Lower lobe of right lung (tissue), 2 donors: ENCODE results near the gene MCM9. TPM values are rescaled to one million over a fixed set of nuclear protein-coding genes. Genes with fewer than 3 reads are reported as not detected.

ENCODE experiments used
- ATAC-seq, 2 donors: fragments of 200-7000 bp; cut with Tn5 transposase; one replicate each; pipeline ENCODE4 v1.9.1; 2020 to 2022; ENCODE audit warnings: mild to moderate bottlenecking in 2 of 2, moderate library complexity in 2 of 2
- DNase-seq: peaks from one replicate; pipeline ENCODE4 v3.0.0-alpha.2; 2020
- H3K27ac ChIP-seq: fragments of 200-600 bp; one replicate; pipeline ENCODE4 v1.8.0; 2022
- H3K27me3 ChIP-seq: fragments of 200-600 bp; one replicate; pipeline ENCODE4 v1.8.0; 2022; ENCODE audit warnings: low read depth
- H3K36me3 ChIP-seq: fragments of 200-600 bp; one replicate; pipeline ENCODE4 v1.8.0; 2022; ENCODE audit warnings: mild to moderate bottlenecking
- H3K4me1 ChIP-seq: fragments of 200-600 bp; one replicate; pipeline ENCODE4 v1.8.0; 2022
- H3K4me3 ChIP-seq: fragments of 200-600 bp; one replicate; pipeline ENCODE4 v1.8.0; 2022; ENCODE audit warnings: mild to moderate bottlenecking
- H3K9me3 ChIP-seq: fragments of 200-600 bp; one replicate; pipeline ENCODE4 v1.8.0; 2022
- intact Hi-C: fragments of 100-400 bp; cut with DNase I; formaldehyde crosslinking; loops from one replicate; pipeline ENCODE4 v1.11.0; 2022
- total RNA-seq: library from RNA; stranded (reverse); fragmentation: NEBNext Ultra II Directional; extraction: Animal tissue kit (Norgen Biotek cat#: 25700); gene quantifications from one replicate; pipeline ENCODE4 v1.2.1, GENCODE V29; 2021
- TF ChIP-seq, protein P1 (sequence below): fragments of 200-600 bp; IDR thresholded peaks from one replicate; pipeline ENCODE4 v1.8.0; 2022; ENCODE audit warnings: antibody characterized with exemption, mild to moderate bottlenecking
- donor health status: DM: no; HTN: yes; CAD: no; lungs with severe emphysema.

Gene MCM9
- total RNA-seq, 1 donor from 2014 or later = 23.6 TPM

DNA sequence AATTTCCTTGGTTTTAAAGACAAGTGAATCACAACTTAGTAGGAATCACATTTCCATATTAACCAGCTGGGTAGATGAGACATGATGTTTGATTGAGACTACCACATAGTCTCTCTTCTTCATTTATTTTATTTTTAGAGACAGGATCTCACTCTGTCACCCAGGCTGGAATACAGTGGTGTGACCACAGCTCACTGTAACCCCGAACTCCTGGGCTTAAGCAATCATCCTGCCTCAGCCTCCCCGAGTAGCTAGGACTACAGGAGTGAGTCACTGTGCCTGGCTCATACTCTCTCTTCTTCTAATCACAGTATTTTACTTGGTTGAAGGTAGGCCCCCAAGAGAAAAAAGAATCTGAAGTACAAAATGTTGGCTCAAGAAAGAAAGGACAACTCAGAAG is 121.2 kb downstream of the MCM9 start:
- Histone ChIP-seq H3K4me1 (peaks cover 11% of the 10 kb centered on the region), H3K4me3 (no peak overlapping the region), H3K27ac (no peak overlapping the region), H3K36me3 (peaks cover 27% of the 10 kb centered on the region), H3K27me3 (no peaks in the 10 kb centered on the region), H3K9me3 (no peaks in the 10 kb centered on the region)
- DNase-seq (no peak), ATAC-seq (no peak)
- TF ChIP-seq, protein P1, sequence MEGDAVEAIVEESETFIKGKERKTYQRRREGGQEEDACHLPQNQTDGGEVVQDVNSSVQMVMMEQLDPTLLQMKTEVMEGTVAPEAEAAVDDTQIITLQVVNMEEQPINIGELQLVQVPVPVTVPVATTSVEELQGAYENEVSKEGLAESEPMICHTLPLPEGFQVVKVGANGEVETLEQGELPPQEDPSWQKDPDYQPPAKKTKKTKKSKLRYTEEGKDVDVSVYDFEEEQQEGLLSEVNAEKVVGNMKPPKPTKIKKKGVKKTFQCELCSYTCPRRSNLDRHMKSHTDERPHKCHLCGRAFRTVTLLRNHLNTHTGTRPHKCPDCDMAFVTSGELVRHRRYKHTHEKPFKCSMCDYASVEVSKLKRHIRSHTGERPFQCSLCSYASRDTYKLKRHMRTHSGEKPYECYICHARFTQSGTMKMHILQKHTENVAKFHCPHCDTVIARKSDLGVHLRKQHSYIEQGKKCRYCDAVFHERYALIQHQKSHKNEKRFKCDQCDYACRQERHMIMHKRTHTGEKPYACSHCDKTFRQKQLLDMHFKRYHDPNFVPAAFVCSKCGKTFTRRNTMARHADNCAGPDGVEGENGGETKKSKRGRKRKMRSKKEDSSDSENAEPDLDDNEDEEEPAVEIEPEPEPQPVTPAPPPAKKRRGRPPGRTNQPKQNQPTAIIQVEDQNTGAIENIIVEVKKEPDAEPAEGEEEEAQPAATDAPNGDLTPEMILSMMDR = no peak
- intact Hi-C loops = no loop called here

DNA sequence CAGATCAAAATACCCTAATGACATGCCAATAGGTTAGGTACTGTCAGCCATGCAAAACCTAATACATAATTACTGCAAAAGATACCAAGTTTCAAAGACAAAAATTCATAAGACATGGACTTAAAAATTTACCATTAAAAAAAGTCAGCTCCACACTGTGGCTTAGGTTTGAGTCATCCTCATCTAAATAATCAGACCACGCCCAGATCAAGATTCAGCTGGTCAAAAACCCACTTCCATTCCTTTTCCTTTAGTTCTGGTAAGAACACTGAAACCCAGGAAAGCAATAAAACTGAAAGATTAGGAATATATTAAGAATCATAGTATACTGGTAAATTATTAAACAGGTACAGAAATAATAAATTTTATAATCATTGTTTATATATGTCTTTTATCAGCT is 122.0 kb downstream of the MCM9 start:
- H3K4me3 ChIP-seq = no peak overlapping the region
- peaks cover 27% of the 10 kb centered on the region for H3K36me3 ChIP-seq
- ATAC-seq (no peak), DNase-seq (no peak)
- intact Hi-C loops = no loop called here
- H3K27ac ChIP-seq = no peak overlapping the region
- no peaks in the 10 kb centered on the region for H3K27me3 ChIP-seq
- peaks cover 11% of the 10 kb centered on the region for H3K4me1 ChIP-seq
- TF ChIP-seq, protein P1 = no peak
- H3K9me3 ChIP-seq = no peaks in the 10 kb centered on the region

DNA sequence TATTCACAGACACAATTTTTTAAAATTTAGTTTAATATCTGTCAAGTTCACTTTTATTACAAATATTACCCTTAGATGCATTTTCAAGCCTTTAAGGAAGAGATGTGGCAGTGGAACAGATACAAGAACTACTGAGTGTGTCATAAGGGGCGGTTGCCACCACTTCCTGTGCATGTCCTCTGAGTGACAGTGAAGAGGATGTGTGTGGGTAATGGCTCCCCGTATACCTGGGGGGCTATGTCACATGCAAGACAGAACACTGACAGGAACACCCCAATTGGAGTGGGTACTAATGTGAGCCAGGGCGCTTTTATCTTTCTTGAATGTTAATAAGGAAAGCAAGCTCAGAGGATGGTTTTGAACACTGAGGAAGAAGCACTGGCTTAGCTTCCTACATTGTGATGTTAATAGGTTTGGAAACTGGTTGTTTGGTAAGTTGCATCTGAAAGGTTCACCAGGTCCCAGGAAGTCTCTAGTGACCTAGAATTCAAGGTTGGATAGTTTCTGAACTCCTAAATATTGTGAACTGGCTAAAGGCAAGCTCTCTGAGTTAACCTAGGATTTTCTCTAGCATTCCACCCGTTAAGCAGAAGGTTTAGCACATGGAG is 124.4 kb downstream of the MCM9 start:
- ATAC-seq = peak; percentile 78 to 83
- no peak overlapping the region for H3K27ac ChIP-seq
- intact Hi-C loops = no loop called here

DNA sequence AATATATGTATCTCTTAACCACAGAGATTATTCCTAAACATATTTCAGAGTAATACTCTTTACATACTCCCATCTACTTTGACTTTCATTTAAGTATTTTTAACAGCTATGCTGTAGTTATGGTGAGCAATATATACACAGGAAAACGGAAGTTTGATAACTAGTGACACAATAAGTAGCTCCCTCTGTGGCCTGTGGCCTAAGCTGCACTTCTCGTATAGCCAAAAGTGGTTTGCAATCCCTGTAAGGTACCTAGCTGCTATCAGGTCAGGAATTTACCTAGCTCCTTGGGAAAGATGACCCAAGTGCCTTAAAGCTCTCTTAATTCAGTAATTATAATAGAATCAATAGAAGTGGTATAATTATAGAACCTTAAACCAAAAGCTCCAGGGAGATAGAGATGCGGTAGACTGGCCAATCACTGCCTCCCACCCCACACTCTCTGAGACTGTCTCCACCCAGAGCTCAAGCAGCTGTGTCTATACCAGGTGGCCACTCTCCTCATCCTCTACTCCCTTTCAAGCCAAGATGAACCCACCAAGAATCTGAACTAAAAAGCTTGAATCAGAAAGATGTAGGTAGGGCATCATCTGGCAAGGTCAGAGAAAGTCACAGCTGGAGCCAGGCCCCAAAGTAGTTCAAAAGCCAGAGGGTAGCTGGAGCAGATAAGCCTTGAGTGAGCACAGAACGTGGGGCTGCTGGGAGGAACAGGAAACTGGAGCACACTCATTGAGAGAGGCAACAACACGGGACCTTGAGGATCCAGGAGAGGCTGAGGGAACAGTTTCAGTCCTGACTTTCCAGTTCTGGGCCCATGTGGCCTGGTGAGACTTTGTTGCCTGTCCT is 125.9 kb downstream of the MCM9 start:
- Histone ChIP-seq H3K4me1 (peaks cover 11% of the 10 kb centered on the region), H3K27ac (no peak overlapping the region), H3K36me3 (no peaks in the 10 kb centered on the region), H3K9me3 (no peaks in the 10 kb centered on the region), H3K4me3 (no peak overlapping the region), H3K27me3 (no peaks in the 10 kb centered on the region)
- ATAC-seq (peak; percentile 62 to 74), DNase-seq (peak; percentile 49)
- TF ChIP-seq, protein P1 = peak; percentile 13
- intact Hi-C loops = no loop called here

More for the DNA sequence above, 124.4 kb downstream of the MCM9 start:
- TF ChIP-seq, protein P1 = no peak
- Histone ChIP-seq H3K4me1 (peaks cover 11% of the 10 kb centered on the region), H3K4me3 (no peak overlapping the region), H3K9me3 (no peaks in the 10 kb centered on the region), H3K27me3 (no peaks in the 10 kb centered on the region), H3K36me3 (peaks cover 13% of the 10 kb centered on the region)
- peak; percentile 54 for DNase-seq

DNA sequence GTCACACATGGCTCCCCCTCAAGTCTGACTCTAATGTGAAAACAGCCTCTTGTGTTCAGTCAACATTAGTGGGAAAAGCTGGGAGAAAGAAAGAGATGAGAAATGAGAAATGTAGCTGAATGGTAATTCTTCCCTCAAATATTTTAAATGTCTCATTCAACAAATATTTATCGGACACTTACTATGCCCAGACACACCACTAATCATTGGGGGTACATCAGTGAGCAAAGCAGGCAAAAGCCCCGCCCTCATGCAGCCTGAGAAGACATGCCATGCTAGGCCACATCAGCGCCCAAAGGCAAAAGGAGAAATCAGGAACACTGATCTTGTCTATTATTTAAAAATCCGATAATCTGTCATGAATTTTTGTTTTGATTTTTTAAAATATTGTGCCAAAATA is 130.9 kb downstream of the MCM9 start:
- no peaks in the 10 kb centered on the region for H3K36me3 ChIP-seq

More for the DNA sequence above, 130.9 kb downstream of the MCM9 start:
- DNase-seq (no peak), ATAC-seq (no peak)
- H3K27ac ChIP-seq = no peak overlapping the region
- no peaks in the 10 kb centered on the region for H3K9me3 ChIP-seq
- no peaks in the 10 kb centered on the region for H3K27me3 ChIP-seq
- TF ChIP-seq, protein P1 = no peak
- H3K4me1 ChIP-seq = peaks cover 9% of the 10 kb centered on the region
- no peak overlapping the region for H3K4me3 ChIP-seq
- intact Hi-C loops = no loop called here
